Kidney epithelial cell (primary cell): Measurements from ENCODE around the gene NSUN3. TPM values are rescaled to one million over a fixed set of nuclear protein-coding genes. Genes with fewer than 3 reads are reported as not detected.

Experiments
- DNase-seq: peaks from one replicate; pipeline ENCODE4 v3.0.0-alpha.2; 2010; ENCODE audit warnings: low read depth
- H3K27me3 ChIP-seq: 2 replicates; pipeline ENCODE4 v1.6.0; 2011; ENCODE audit warnings: low read length; ENCODE audit not compliant: control insufficient read depth, insufficient read depth
- H3K36me3 ChIP-seq: 2 replicates; pipeline ENCODE4 v1.5.1; 2011; ENCODE audit warnings: low read length; ENCODE audit not compliant: control insufficient read depth, insufficient read depth
- H3K4me3 ChIP-seq: 2 replicates; pipeline ENCODE4 v1.5.1; 2011; ENCODE audit warnings: low read depth, mild to moderate bottlenecking, control low read depth, low read length
- total RNA-seq: library from RNA; depleted of rRNA; stranded (reverse); fragments of >200 nt; gene quantifications from 2 replicates; pipeline ENCODE4 v1.2.3, GENCODE V29; 2015
- TF ChIP-seq, protein P1 (sequence below): IDR thresholded peaks from 2 replicates; pipeline ENCODE4 v1.5.1; 2011; ENCODE audit warnings: mild to moderate bottlenecking, moderate library complexity, low read length, control low read depth, inconsistent platforms; ENCODE audit not compliant: insufficient read depth, poor library complexity, severe bottlenecking

NSUN3 gene
- 6.8 and 11.0 TPM in 2 replicates for total RNA-seq

DNA sequence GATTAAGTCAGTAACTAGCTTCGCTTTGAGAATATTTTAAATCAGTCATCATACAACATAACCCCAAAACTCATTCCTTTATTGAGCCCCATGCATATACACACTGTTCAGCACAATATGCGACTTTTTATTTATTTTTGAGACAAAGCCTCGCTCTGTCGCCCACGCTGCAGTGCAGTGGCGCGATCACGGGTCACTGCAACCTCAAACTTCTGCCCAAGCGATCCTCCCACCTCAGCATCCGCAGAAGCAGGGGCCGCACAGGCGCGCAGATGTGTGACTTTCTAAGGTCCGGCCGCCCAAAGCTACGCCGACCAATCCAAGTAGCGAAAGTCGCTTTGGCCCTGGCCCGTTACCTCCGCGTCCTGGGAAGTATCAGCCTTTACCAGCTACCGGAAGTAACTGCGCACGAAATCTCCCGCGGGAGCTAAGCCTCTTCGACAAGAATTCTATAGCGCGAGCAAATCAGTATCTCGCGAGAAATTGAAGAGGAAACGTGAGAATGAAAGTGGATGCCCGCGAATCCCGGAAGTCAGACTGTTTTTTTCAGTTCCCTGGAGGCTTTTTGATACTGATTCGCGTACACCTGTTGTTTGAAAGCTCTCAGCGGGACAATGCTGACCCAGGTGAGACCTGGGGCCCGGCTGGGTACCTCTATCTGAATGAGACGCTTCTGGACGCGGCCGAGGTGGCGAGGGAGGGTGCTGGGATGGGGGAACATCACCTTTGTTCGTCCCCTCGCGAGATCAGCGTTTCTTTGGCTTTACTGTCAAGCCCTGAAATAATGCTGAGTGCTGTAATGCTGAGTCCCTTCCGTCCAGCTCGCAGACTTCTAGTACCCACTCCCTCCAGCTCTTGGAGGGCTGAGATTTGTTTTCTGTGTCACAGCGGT lies at the start of gene NSUN3, which contains the start of gene DHFR2:
TSS of gene NSUN3 (plus strand) at position 549 of the 892 bp plus-strand sequence. CDS start at position 615, 66 bp downstream.
TSS of gene DHFR2 (minus strand) at position 404 of the 892 bp plus-strand sequence. CDS start 1,405 bp downstream, outside the sequence.
- TF ChIP-seq, protein P1, sequence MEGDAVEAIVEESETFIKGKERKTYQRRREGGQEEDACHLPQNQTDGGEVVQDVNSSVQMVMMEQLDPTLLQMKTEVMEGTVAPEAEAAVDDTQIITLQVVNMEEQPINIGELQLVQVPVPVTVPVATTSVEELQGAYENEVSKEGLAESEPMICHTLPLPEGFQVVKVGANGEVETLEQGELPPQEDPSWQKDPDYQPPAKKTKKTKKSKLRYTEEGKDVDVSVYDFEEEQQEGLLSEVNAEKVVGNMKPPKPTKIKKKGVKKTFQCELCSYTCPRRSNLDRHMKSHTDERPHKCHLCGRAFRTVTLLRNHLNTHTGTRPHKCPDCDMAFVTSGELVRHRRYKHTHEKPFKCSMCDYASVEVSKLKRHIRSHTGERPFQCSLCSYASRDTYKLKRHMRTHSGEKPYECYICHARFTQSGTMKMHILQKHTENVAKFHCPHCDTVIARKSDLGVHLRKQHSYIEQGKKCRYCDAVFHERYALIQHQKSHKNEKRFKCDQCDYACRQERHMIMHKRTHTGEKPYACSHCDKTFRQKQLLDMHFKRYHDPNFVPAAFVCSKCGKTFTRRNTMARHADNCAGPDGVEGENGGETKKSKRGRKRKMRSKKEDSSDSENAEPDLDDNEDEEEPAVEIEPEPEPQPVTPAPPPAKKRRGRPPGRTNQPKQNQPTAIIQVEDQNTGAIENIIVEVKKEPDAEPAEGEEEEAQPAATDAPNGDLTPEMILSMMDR = no peak
- Histone ChIP-seq H3K36me3 (peaks cover 3% of the 10 kb centered on the region), H3K27me3 (no peaks in the 10 kb centered on the region), H3K4me3 (peak within 1 kb of the TSS; percentile 76)
- DNase-seq = peak; percentile 93

DNA sequence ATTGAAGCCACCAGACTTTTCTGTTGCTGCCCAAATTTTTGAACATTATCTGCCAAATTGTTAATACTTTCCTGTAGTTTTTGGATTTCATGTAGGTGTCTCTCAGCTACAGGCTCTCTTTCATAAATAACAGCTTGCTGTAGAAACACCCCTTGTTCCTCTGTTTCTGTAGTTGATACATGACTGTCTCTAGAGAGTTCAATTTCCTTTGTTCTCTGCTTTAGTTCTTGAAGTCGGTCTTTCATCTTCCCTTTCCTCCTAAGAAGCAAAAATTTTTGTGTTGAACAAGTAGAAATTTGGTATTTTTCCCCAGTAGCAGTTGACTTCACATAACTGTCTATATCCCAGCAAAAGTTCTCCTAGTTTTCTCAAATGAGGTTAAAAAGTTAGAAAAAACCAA lies 47.8 kb upstream of the NSUN3 start:
- no peak for DNase-seq
- Histone ChIP-seq H3K27me3 (no peaks in the 10 kb centered on the region), H3K36me3 (peaks cover 1% of the 10 kb centered on the region), H3K4me3 (no peak overlapping the region)
- TF ChIP-seq, protein P1 = no peak

DNA sequence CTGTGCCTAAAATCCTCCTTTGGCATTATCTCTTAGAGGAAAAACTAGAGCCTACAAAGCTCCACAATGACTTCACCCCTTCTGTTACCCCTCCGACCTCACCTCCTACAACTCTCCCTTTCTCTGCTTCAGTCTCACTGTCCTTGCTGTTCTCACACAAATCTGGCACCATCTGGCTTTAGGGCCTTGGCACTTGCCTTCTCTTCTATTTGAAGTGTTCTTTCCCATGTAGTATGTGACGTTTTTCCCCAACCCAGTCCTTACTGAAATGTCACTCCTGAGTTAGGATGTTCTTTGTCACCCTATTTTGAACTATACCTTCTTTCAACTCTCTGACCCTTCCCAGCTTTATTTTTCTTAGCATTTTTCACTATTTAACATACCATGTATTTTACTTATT lies 43.2 kb upstream of the NSUN3 start:
- no peak for DNase-seq
- Histone ChIP-seq H3K4me3 (no peak overlapping the region), H3K36me3 (peaks cover 1% of the 10 kb centered on the region), H3K27me3 (no peaks in the 10 kb centered on the region)
- TF ChIP-seq, protein P1 = no peak

DNA sequence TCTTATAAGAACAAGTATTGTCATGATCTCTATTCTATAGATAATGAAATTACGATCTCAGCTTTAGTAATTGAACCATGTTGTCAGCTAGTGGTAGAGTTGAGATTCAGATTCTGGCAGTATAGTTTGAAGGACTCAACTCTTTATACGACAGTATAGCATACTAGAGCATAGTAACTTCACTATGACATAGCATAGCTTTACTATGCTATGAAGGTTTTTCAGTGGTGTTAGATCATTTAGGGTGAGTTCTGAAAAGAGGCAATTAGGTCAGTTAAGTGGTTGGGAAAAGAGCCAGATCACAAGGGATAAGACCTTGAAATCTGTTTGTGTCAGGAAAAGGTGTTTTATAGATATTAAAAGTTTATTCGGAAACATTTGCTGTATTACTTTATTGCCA lies 42.6 kb upstream of the NSUN3 start:
- no peak for DNase-seq
- Histone ChIP-seq H3K27me3 (no peaks in the 10 kb centered on the region), H3K4me3 (no peak overlapping the region), H3K36me3 (peaks cover 1% of the 10 kb centered on the region)
- TF ChIP-seq, protein P1 = no peak

DNA sequence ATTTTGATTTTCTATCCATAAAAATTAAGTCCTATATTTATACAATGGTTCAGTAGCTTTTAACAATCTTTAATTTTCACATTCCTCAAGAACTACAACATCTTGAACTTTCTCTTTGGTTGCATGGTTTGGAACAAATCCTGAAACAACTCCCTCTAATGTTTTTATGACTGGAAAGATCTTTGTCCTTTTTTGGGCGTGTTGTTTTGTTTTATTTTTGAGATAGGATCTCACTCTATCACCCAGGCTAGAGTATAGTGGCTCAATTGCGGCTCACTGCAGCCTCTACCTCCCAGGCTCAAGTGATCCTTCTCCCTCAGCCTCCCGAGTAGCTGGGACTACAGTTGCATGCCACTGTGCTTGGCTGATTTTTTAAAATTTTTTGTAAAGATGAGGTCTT lies 38.5 kb upstream of the NSUN3 start:
- no peaks in the 10 kb centered on the region for H3K36me3 ChIP-seq
- no peak overlapping the region for H3K4me3 ChIP-seq
- DNase-seq = no peak
- H3K27me3 ChIP-seq = no peaks in the 10 kb centered on the region
- TF ChIP-seq, protein P1 = no peak

DNA sequence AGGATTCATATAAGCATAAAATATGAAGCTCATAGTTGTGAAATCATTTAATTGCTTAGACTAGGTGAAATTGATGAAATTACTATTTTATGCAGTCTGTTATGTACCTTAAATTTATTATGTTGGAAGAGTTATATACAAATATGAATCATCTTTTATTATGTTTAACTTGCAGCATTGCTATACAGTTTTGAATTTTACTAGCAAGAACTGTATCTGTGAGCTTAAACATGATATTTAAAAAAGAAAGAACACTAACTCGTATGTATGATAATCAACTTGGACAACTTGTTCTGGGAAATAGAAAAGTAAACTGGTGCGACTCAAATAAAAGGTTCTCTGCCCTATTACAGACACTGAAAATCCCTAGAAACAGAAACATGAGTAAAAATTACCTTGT lies 36.2 kb upstream of the NSUN3 start:
- Histone ChIP-seq H3K36me3 (no peaks in the 10 kb centered on the region), H3K27me3 (no peaks in the 10 kb centered on the region), H3K4me3 (no peak overlapping the region)
- no peak for DNase-seq
- TF ChIP-seq, protein P1 = no peak
